Measurements from ENCODE around the gene METTL16. TPM values are rescaled to one million over a fixed set of nuclear protein-coding genes. Genes with fewer than 3 reads are reported as not detected.

The METTL16 gene
- total RNA-seq, 1 experiment from 2014 or later, result 54.1 TPM

- Mint-ChIP-seq H3K4me1 (no peaks in the 10 kb centered on the region), H3K4me3 (no peak overlapping the region), H3K9me3 (peaks cover 7% of the 10 kb centered on the region), H3K36me3 (no peaks in the 10 kb centered on the region), H3K27ac (no peak overlapping the region), H3K27me3 (ENCODE audit: low read depth) (no peaks in the 10 kb centered on the region)
- CTCF ChIA-PET, result interaction anchor here (0.8 to 1.2 kb wide), 2 partner anchors 11 to 316 kb away, joined by 3 to 4 read pairs; no protein-coding TSS in a partner anchor
- TF ChIP-seq GTF2I (CRISPR knock-in tag; conservative IDR thresholded peaks at IDR 0.05) (no peak), NR2C2 (CRISPR knock-in tag; IDR thresholded peaks at IDR 0.05) (no peak), TEAD1 (CRISPR knock-in tag; IDR thresholded peaks at IDR 0.05) (no peak), PRRX2 (CRISPR knock-in tag; IDR thresholded peaks at IDR 0.05) (no peak), ATF2 (CRISPR knock-in tag; IDR thresholded peaks at IDR 0.05; ENCODE audit: borderline replicate concordance, low read depth) (no peak), TCF7 (CRISPR knock-in tag; IDR thresholded peaks at IDR 0.05; ENCODE audit: low read depth) (no peak), EMX1 (CRISPR knock-in tag; IDR thresholded peaks at IDR 0.05) (no peak), E2F1 (CRISPR knock-in tag; IDR thresholded peaks at IDR 0.05) (no peak), ZNF232 (CRISPR knock-in tag; IDR thresholded peaks at IDR 0.05) (no peak), ZBTB43 (CRISPR knock-in tag; IDR thresholded peaks at IDR 0.05) (no peak), ZNF512 (CRISPR knock-in tag; IDR thresholded peaks at IDR 0.05; ENCODE audit: borderline replicate concordance) (no peak), ESRRA (CRISPR knock-in tag; IDR thresholded peaks at IDR 0.05; ENCODE audit: borderline replicate concordance) (no peak), ZNF396 (CRISPR knock-in tag; IDR thresholded peaks at IDR 0.05; ENCODE audit: borderline replicate concordance) (no peak), CBFB (CRISPR knock-in tag; IDR thresholded peaks at IDR 0.05; ENCODE audit: low read depth) (no peak)
- TF ChIP-seq, protein P1, sequence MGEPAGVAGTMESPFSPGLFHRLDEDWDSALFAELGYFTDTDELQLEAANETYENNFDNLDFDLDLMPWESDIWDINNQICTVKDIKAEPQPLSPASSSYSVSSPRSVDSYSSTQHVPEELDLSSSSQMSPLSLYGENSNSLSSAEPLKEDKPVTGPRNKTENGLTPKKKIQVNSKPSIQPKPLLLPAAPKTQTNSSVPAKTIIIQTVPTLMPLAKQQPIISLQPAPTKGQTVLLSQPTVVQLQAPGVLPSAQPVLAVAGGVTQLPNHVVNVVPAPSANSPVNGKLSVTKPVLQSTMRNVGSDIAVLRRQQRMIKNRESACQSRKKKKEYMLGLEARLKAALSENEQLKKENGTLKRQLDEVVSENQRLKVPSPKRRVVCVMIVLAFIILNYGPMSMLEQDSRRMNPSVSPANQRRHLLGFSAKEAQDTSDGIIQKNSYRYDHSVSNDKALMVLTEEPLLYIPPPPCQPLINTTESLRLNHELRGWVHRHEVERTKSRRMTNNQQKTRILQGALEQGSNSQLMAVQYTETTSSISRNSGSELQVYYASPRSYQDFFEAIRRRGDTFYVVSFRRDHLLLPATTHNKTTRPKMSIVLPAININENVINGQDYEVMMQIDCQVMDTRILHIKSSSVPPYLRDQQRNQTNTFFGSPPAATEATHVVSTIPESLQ (CRISPR knock-in tag; IDR thresholded peaks at IDR 0.05), result no peak
- TF ChIP-seq, protein P2, sequence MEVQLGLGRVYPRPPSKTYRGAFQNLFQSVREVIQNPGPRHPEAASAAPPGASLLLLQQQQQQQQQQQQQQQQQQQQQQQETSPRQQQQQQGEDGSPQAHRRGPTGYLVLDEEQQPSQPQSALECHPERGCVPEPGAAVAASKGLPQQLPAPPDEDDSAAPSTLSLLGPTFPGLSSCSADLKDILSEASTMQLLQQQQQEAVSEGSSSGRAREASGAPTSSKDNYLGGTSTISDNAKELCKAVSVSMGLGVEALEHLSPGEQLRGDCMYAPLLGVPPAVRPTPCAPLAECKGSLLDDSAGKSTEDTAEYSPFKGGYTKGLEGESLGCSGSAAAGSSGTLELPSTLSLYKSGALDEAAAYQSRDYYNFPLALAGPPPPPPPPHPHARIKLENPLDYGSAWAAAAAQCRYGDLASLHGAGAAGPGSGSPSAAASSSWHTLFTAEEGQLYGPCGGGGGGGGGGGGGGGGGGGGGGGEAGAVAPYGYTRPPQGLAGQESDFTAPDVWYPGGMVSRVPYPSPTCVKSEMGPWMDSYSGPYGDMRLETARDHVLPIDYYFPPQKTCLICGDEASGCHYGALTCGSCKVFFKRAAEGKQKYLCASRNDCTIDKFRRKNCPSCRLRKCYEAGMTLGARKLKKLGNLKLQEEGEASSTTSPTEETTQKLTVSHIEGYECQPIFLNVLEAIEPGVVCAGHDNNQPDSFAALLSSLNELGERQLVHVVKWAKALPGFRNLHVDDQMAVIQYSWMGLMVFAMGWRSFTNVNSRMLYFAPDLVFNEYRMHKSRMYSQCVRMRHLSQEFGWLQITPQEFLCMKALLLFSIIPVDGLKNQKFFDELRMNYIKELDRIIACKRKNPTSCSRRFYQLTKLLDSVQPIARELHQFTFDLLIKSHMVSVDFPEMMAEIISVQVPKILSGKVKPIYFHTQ (CRISPR knock-in tag; IDR thresholded peaks at IDR 0.05), result no peak
- TF ChIP-seq, protein P3, sequence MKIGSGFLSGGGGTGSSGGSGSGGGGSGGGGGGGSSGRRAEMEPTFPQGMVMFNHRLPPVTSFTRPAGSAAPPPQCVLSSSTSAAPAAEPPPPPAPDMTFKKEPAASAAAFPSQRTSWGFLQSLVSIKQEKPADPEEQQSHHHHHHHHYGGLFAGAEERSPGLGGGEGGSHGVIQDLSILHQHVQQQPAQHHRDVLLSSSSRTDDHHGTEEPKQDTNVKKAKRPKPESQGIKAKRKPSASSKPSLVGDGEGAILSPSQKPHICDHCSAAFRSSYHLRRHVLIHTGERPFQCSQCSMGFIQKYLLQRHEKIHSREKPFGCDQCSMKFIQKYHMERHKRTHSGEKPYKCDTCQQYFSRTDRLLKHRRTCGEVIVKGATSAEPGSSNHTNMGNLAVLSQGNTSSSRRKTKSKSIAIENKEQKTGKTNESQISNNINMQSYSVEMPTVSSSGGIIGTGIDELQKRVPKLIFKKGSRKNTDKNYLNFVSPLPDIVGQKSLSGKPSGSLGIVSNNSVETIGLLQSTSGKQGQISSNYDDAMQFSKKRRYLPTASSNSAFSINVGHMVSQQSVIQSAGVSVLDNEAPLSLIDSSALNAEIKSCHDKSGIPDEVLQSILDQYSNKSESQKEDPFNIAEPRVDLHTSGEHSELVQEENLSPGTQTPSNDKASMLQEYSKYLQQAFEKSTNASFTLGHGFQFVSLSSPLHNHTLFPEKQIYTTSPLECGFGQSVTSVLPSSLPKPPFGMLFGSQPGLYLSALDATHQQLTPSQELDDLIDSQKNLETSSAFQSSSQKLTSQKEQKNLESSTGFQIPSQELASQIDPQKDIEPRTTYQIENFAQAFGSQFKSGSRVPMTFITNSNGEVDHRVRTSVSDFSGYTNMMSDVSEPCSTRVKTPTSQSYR (CRISPR knock-in tag; IDR thresholded peaks at IDR 0.05), result no peak
- POLR2A ChIA-PET, result interaction anchor here (0.7 kb wide), 1 partner anchor 171 kb away, joined by 4 read pairs; no protein-coding TSS in a partner anchor
- no peak for ATAC-seq
- DNase-seq (ENCODE audit: low spot score), result peak; percentile 17
Measured at GRCh38 chr17:2532146-2532720, 20.5 kb upstream of the METTL16 start.
